Activated naive CD4-positive, alpha-beta T cell treated with anti-CD3 and anti-CD28 coated beads for 36 hours (primary cell): Measurements from ENCODE around the gene EFHD2. TPM values are rescaled to one million over a fixed set of nuclear protein-coding genes. Genes with fewer than 3 reads are reported as not detected.

Experiments used
- CTCF ChIA-PET: fragments of 350-600 bp; sonication (Branson Sonifier 250); formaldehyde crosslinking; loops from one replicate; lab custom pipeline; 2021; ENCODE audit warnings: antibody characterized with exemption; lab: Charles Lee
- DNase-seq: peaks from one replicate; pipeline ENCODE4 v3.0.0-alpha.2; 2020
- H3K27ac Mint-ChIP-seq: one replicate; pipeline ENCODE4 v1.8.0; 2021; ENCODE audit warnings: mild to moderate bottlenecking, mixed read lengths
- H3K27me3 Mint-ChIP-seq: one replicate; pipeline ENCODE4 v1.8.0; 2021; ENCODE audit warnings: low read depth, mixed read lengths
- H3K36me3 Mint-ChIP-seq: one replicate; pipeline ENCODE4 v1.8.0; 2021; ENCODE audit warnings: low read depth, mixed read lengths
- H3K4me1 Mint-ChIP-seq: one replicate; pipeline ENCODE4 v1.8.0; 2021; ENCODE audit warnings: low read depth, mixed read lengths
- H3K4me3 Mint-ChIP-seq: one replicate; pipeline ENCODE4 v1.8.0; 2021; ENCODE audit warnings: mild to moderate bottlenecking, moderate library complexity, mixed read lengths
- H3K9me3 Mint-ChIP-seq: one replicate; pipeline ENCODE4 v1.8.0; 2021; ENCODE audit warnings: mixed read lengths
- intact Hi-C: fragments of 100-400 bp; cut with micrococcal nuclease; formaldehyde crosslinking; loops from one replicate; pipeline ENCODE4 v1.15.1; 2023
- total RNA-seq, 2 experiments: library from RNA; stranded (reverse); gene quantifications; one replicate each; pipeline ENCODE4 v1.2.3, GENCODE V29; 2021

The EFHD2 gene
- total RNA-seq, 2 experiments from 2014 or later: 35.0 to 36.0 TPM

- H3K36me3 Mint-ChIP-seq: no peaks in the 10 kb centered on the region
- CTCF ChIA-PET: no interaction called here
- no peak overlapping the region for H3K27ac Mint-ChIP-seq
- H3K9me3 Mint-ChIP-seq: peaks cover 4% of the 10 kb centered on the region
- intact Hi-C loops: no loop called here
- no peak overlapping the region for H3K4me3 Mint-ChIP-seq
- H3K4me1 Mint-ChIP-seq: no peaks in the 10 kb centered on the region
- no peak for DNase-seq
- no peaks in the 10 kb centered on the region for H3K27me3 Mint-ChIP-seq
Observed at GRCh38 chr1:15393475-15394257, 16.0 kb upstream of the EFHD2 start.

GRCh38 chr1:15394258-15394690, 15.4 kb upstream of the EFHD2 start:
- H3K36me3 Mint-ChIP-seq: no peaks in the 10 kb centered on the region
- no peak for DNase-seq
- peaks cover 4% of the 10 kb centered on the region for H3K9me3 Mint-ChIP-seq
- H3K4me3 Mint-ChIP-seq: no peak overlapping the region
- intact Hi-C loops: no loop called here
- no peaks in the 10 kb centered on the region for H3K4me1 Mint-ChIP-seq
- H3K27ac Mint-ChIP-seq: no peak overlapping the region
- H3K27me3 Mint-ChIP-seq: no peaks in the 10 kb centered on the region
- CTCF ChIA-PET: no interaction called here

GRCh38 chr1:15397236-15397635, 12.5 kb upstream of the EFHD2 start:
- DNase-seq: no peak
- Mint-ChIP-seq H3K4me1 (no peaks in the 10 kb centered on the region), H3K36me3 (no peaks in the 10 kb centered on the region), H3K9me3 (peaks cover 9% of the 10 kb centered on the region), H3K27me3 (no peaks in the 10 kb centered on the region), H3K4me3 (no peak overlapping the region), H3K27ac (no peak overlapping the region)
- CTCF ChIA-PET: no interaction called here
- intact Hi-C loops: no loop called here

GRCh38 chr1:15399710-15400109, 10.0 kb upstream of the EFHD2 start:
- no peak for DNase-seq
- intact Hi-C loops: no loop called here
- CTCF ChIA-PET: interaction anchor here (0.5 to 0.9 kb wide), 4 partner anchors 14 to 246 kb away, joined by 3 to 5 read pairs (median 4); partner anchors contain the start of gene TMEM51
- Mint-ChIP-seq H3K4me3 (no peak overlapping the region), H3K27ac (no peak overlapping the region), H3K4me1 (no peaks in the 10 kb centered on the region), H3K27me3 (no peaks in the 10 kb centered on the region), H3K9me3 (peaks cover 9% of the 10 kb centered on the region), H3K36me3 (no peaks in the 10 kb centered on the region)

- H3K4me3 Mint-ChIP-seq: no peak overlapping the region
- CTCF ChIA-PET: interaction anchor here (0.6 kb wide), 1 partner anchor 115 kb away, joined by 3 read pairs; no protein-coding TSS in a partner anchor
- no peaks in the 10 kb centered on the region for H3K36me3 Mint-ChIP-seq
- H3K27ac Mint-ChIP-seq: no peak overlapping the region
- intact Hi-C loops: no loop called here
- H3K9me3 Mint-ChIP-seq: peaks cover 9% of the 10 kb centered on the region
- H3K4me1 Mint-ChIP-seq: no peaks in the 10 kb centered on the region
- no peak for DNase-seq
- H3K27me3 Mint-ChIP-seq: no peaks in the 10 kb centered on the region
Observed at GRCh38 chr1:15400627-15401026, 9.1 kb upstream of the EFHD2 start.

- CTCF ChIA-PET: interaction anchor here (0.6 kb wide), 1 partner anchor 344 kb away, joined by 3 read pairs; no protein-coding TSS in a partner anchor
- Mint-ChIP-seq H3K9me3 (peaks cover 9% of the 10 kb centered on the region), H3K36me3 (no peaks in the 10 kb centered on the region), H3K4me1 (no peaks in the 10 kb centered on the region), H3K27me3 (no peaks in the 10 kb centered on the region), H3K27ac (no peak overlapping the region), H3K4me3 (no peak overlapping the region)
- DNase-seq: no peak
- intact Hi-C loops: no loop called here
Observed at GRCh38 chr1:15401391-15402055, 8.2 kb upstream of the EFHD2 start.

- CTCF ChIA-PET: interaction anchor here (0.8 to 1.1 kb wide), 2 partner anchors 16 to 30 kb away, joined by 3 to 4 read pairs; no protein-coding TSS in a partner anchor
- no peaks in the 10 kb centered on the region for H3K4me1 Mint-ChIP-seq
- H3K36me3 Mint-ChIP-seq: no peaks in the 10 kb centered on the region
Observed at GRCh38 chr1:15402809-15403450, 6.8 kb upstream of the EFHD2 start.

GRCh38 chr1:15403962-15404580, 5.6 kb upstream of the EFHD2 start:
- CTCF ChIA-PET: no interaction called here
- H3K4me1 Mint-ChIP-seq: peaks cover 1% of the 10 kb centered on the region
- H3K36me3 Mint-ChIP-seq: no peaks in the 10 kb centered on the region
- intact Hi-C loops: no loop called here
- H3K4me3 Mint-ChIP-seq: no peak overlapping the region
- H3K27me3 Mint-ChIP-seq: peaks cover 2% of the 10 kb centered on the region
- no peak for DNase-seq
- peaks cover 5% of the 10 kb centered on the region for H3K9me3 Mint-ChIP-seq
- H3K27ac Mint-ChIP-seq: no peak overlapping the region

More at GRCh38 chr1:15402809-15403450, 6.8 kb upstream of the EFHD2 start:
- peaks cover 2% of the 10 kb centered on the region for H3K27me3 Mint-ChIP-seq
- DNase-seq: no peak
- H3K27ac Mint-ChIP-seq: no peak overlapping the region
- intact Hi-C loops: no loop called here
- no peak overlapping the region for H3K4me3 Mint-ChIP-seq
- H3K9me3 Mint-ChIP-seq: peaks cover 9% of the 10 kb centered on the region

GRCh38 chr1:15405106-15405850, 4.4 kb upstream of the EFHD2 start:
- H3K9me3 Mint-ChIP-seq: peaks cover 1% of the 10 kb centered on the region
- H3K27ac Mint-ChIP-seq: no peak overlapping the region
- H3K36me3 Mint-ChIP-seq: no peaks in the 10 kb centered on the region
- CTCF ChIA-PET: interaction anchor here (1.6 kb wide), 1 partner anchor 82 kb away, joined by 5 read pairs; no protein-coding TSS in a partner anchor
- no peak for DNase-seq
- H3K27me3 Mint-ChIP-seq: peaks cover 2% of the 10 kb centered on the region
- H3K4me1 Mint-ChIP-seq: peaks cover 3% of the 10 kb centered on the region
- intact Hi-C loops: no loop called here
- no peak overlapping the region for H3K4me3 Mint-ChIP-seq

- DNase-seq: no peak
- Mint-ChIP-seq H3K4me3 (no peak overlapping the region), H3K4me1 (peaks cover 9% of the 10 kb centered on the region), H3K36me3 (no peaks in the 10 kb centered on the region), H3K27ac (no peak overlapping the region), H3K27me3 (peaks cover 2% of the 10 kb centered on the region), H3K9me3 (no peaks in the 10 kb centered on the region)
- intact Hi-C loops: no loop called here
- CTCF ChIA-PET: interaction anchor here (1.6 kb wide), 1 partner anchor 84 kb away, joined by 5 read pairs; no protein-coding TSS in a partner anchor
Observed at GRCh38 chr1:15406614-15407559, 2.8 kb upstream of the EFHD2 start.

- no peaks in the 10 kb centered on the region for H3K9me3 Mint-ChIP-seq
- H3K27me3 Mint-ChIP-seq: peaks cover 2% of the 10 kb centered on the region
- no peaks in the 10 kb centered on the region for H3K36me3 Mint-ChIP-seq
- H3K27ac Mint-ChIP-seq: no peak overlapping the region
- peaks cover 16% of the 10 kb centered on the region for H3K4me1 Mint-ChIP-seq
- CTCF ChIA-PET: no interaction called here
- DNase-seq: no peak
- intact Hi-C loops: no loop called here
- H3K4me3 Mint-ChIP-seq: no peak overlapping the region
Observed at GRCh38 chr1:15407580-15407979, 2.1 kb upstream of the EFHD2 start.
